ENCODE measurements around the gene ZBTB21.

Gene ZBTB21

DNA sequence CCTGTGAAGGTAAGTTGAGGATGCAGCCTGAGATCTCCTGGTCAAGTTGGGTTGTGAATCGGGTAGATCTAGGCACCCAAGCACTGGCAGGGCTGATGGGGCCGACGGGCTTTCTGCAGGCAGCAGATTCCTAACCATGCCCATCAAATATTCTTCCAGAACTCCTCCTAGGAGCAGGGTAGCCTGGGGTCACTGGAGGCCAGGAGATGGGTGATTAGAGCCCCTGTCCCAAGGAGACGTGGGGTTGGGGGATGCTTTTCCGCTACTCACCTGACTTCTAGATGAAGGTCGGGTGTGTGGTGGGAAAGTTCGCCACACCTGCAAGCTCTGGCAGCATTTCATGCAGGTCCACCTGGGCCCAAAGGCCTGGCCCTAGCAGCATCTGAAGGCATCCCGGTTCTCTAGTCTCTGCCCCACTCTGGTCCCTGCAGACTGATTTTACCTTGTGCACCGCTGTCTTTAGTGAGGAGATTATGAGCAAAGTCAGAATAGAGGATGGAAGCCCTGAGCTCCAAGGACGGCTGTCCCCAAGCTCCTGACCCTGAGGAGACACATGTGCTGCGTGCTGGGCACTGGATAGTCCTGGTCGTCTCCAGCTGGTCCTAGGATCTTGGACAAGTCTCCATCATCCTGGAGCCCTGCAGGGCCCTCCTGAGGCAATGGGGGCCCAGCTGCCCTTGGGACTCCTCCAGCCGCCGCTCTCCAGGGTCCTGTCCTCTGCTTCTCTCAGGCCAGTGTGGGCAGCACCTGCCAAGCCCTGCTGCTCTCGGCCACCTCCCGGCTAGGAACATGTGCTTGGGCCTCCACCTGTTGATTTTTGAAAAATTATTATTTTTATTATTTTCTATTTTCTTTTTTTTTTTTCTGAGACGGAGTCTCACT lies 34.5 kb downstream of the ZBTB21 start (continued):
- TF ChIP-seq, protein P1, sequence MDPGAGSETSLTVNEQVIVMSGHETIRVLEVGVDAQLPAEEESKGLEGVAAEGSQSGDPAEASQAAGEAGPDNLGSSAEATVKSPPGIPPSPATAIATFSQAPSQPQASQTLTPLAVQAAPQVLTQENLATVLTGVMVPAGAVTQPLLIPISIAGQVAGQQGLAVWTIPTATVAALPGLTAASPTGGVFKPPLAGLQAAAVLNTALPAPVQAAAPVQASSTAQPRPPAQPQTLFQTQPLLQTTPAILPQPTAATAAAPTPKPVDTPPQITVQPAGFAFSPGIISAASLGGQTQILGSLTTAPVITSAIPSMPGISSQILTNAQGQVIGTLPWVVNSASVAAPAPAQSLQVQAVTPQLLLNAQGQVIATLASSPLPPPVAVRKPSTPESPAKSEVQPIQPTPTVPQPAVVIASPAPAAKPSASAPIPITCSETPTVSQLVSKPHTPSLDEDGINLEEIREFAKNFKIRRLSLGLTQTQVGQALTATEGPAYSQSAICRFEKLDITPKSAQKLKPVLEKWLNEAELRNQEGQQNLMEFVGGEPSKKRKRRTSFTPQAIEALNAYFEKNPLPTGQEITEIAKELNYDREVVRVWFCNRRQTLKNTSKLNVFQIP (CRISPR knock-in tag; IDR thresholded peaks at IDR 0.05; ENCODE audit: borderline replicate concordance, low read depth) = no peak

DNA sequence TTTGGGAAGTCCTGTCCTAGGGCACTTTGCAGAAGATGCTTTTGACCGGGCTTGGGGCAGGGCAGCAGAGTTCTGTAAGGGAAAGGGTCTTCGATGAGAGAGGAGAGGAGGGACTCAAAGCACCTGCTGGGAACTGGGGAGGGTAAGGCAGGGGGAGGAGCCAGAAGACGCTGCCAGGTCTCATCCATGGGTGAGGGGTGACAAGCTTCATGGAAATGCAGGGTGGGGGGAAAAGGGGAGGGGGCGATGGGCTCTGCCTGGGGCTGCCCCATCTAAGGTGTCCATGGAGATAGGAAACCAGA lies 35.5 kb downstream of the ZBTB21 start:
- ATAC-seq = no peak
- TF ChIP-seq ESRRG (CRISPR knock-in tag; IDR thresholded peaks at IDR 0.05) = no peak
- no peak for TF ChIP-seq ZNF70 (CRISPR knock-in tag; IDR thresholded peaks at IDR 0.05)
- no peak for TF ChIP-seq ZFP3 (CRISPR knock-in tag; IDR thresholded peaks at IDR 0.05)
- no peak for TF ChIP-seq SNAI2 (CRISPR knock-in tag; IDR thresholded peaks at IDR 0.05)
- no peak for TF ChIP-seq ARNTL (CRISPR knock-in tag; IDR thresholded peaks at IDR 0.05; ENCODE audit: borderline replicate concordance, low read depth)
- TF ChIP-seq, protein P2, sequence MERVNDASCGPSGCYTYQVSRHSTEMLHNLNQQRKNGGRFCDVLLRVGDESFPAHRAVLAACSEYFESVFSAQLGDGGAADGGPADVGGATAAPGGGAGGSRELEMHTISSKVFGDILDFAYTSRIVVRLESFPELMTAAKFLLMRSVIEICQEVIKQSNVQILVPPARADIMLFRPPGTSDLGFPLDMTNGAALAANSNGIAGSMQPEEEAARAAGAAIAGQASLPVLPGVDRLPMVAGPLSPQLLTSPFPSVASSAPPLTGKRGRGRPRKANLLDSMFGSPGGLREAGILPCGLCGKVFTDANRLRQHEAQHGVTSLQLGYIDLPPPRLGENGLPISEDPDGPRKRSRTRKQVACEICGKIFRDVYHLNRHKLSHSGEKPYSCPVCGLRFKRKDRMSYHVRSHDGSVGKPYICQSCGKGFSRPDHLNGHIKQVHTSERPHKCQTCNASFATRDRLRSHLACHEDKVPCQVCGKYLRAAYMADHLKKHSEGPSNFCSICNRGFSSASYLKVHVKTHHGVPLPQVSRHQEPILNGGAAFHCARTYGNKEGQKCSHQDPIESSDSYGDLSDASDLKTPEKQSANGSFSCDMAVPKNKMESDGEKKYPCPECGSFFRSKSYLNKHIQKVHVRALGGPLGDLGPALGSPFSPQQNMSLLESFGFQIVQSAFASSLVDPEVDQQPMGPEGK (CRISPR knock-in tag; IDR thresholded peaks at IDR 0.05; ENCODE audit: borderline replicate concordance) = no peak

DNA sequence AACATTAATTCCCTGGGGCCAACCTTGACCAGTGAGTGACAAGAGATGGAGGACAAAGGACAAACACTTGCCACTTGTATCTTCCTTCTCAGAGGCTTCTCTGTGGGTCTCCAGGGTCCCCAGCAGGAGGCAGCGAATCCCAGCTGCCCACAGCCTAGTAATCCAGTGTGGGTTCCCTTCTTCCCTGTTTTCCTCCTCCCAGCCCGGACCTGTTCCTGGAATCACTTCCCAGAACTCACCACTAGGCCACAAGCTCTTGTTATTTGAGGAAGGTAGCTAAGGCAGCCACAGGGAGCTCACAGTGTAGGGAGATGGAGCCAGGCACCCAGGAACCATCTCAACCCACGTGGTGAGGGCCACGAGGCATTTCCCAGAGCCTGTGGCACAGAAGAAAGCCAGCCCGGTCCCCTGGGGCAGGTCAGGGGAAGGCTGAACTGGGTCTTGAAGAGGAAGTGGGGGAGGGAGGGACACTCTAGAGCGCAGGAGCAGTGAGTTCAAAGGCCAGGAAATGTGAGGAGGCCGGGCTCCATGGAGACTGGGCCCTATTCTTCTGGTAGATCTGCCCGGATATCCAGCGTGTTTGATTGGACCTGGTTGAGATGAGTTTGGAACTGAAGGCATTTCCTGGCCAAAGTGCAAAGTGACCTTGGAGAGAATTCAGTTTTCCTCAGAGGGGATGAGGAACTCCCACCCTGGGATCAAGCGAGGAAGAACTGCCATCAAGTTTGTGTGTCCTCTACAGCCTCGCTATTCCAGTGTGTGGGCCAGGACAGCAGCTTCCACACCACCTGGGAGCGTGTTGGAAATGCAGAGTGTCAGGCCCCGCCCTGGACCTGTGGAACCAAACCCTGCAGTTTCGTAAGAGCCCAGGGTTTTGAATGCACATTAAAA lies 36.1 kb downstream of the ZBTB21 start:
- ATAC-seq = peak; percentile 48

DNA sequence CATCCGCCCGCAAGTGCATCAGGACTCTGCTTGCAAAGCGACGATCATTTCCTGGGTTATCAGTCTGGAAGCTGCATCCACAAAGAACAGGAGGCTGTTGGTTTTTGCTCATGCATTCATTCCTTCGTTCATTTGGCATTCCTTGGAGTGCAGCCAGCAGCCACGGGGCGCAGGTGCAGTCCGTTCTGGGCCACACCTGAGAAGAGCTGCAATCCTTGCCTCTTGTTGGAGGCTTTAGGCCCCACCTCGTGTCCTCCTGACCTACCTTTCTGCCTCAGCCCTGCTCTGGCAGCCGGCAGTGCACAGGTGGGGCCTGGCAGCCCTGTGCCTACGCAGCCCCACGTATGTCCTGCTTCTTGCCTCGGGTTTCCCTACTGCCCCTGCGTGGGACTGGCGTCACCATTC lies 36.7 kb downstream of the ZBTB21 start:
- TF ChIP-seq ZFP30 (CRISPR knock-in tag; IDR thresholded peaks at IDR 0.05) (no peak), TCF4 (CRISPR knock-in tag; IDR thresholded peaks at IDR 0.05; ENCODE audit: borderline replicate concordance) (no peak), ZNF70 (CRISPR knock-in tag; IDR thresholded peaks at IDR 0.05) (no peak)
- TF ChIP-seq, protein P3, sequence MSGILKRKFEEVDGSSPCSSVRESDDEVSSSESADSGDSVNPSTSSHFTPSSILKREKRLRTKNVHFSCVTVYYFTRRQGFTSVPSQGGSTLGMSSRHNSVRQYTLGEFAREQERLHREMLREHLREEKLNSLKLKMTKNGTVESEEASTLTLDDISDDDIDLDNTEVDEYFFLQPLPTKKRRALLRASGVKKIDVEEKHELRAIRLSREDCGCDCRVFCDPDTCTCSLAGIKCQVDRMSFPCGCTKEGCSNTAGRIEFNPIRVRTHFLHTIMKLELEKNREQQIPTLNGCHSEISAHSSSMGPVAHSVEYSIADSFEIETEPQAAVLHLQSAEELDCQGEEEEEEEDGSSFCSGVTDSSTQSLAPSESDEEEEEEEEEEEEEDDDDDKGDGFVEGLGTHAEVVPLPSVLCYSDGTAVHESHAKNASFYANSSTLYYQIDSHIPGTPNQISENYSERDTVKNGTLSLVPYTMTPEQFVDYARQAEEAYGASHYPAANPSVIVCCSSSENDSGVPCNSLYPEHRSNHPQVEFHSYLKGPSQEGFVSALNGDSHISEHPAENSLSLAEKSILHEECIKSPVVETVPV (CRISPR knock-in tag; IDR thresholded peaks at IDR 0.05) = no peak
- no peak for ATAC-seq

More for the DNA sequence above, 36.1 kb downstream of the ZBTB21 start:
- TF ChIP-seq TCF4 (CRISPR knock-in tag; IDR thresholded peaks at IDR 0.05; ENCODE audit: borderline replicate concordance) (no peak), ARNTL (CRISPR knock-in tag; IDR thresholded peaks at IDR 0.05; ENCODE audit: borderline replicate concordance, low read depth) (no peak), OSR1 (CRISPR knock-in tag; IDR thresholded peaks at IDR 0.05) (no peak), ZNF565 (CRISPR knock-in tag; conservative IDR thresholded peaks at IDR 0.05; ENCODE audit: low read depth) (no peak)

DNA sequence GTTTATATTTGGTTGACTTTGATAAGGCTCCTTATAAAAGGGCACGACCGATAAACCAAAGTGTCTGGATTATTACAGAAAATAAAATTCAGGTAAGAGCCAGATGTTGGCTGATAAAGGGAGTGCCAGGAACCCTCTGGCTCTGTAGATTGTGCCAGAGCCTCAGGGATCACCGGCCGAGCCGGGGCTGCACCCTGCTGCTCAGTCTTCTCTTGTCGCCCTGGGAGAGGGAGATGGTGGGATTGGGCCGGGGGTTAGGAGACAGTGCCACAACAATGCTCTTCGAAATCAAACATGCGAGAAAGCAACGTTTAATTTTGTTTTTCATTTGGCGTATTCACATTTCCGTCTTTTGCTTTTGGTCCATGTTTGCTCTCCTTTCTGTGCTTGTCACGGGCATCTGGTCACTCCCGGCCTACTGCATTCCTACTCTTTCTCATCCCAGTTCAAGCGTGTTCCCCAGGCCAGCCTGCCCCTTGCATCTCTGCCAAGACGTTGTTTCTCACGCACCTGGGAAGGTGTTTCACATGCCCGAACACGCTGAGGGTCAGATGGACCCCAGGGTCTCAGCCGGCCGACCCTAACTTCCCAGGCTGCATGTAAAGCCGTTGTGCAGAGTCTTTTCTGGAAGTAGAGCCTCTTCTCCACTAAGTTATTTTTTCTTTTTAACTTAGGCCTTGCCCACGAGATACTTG lies 37.5 kb downstream of the ZBTB21 start:
- TF ChIP-seq, protein P3 (CRISPR knock-in tag; IDR thresholded peaks at IDR 0.05) = no peak
- TF ChIP-seq PPARA (CRISPR knock-in tag; IDR thresholded peaks at IDR 0.05; ENCODE audit: borderline replicate concordance) (no peak), ZC3H10 (CRISPR knock-in tag; IDR thresholded peaks at IDR 0.05) (no peak), GLIS3 (CRISPR knock-in tag; IDR thresholded peaks at IDR 0.05) (no peak)
- TF ChIP-seq, protein P4, sequence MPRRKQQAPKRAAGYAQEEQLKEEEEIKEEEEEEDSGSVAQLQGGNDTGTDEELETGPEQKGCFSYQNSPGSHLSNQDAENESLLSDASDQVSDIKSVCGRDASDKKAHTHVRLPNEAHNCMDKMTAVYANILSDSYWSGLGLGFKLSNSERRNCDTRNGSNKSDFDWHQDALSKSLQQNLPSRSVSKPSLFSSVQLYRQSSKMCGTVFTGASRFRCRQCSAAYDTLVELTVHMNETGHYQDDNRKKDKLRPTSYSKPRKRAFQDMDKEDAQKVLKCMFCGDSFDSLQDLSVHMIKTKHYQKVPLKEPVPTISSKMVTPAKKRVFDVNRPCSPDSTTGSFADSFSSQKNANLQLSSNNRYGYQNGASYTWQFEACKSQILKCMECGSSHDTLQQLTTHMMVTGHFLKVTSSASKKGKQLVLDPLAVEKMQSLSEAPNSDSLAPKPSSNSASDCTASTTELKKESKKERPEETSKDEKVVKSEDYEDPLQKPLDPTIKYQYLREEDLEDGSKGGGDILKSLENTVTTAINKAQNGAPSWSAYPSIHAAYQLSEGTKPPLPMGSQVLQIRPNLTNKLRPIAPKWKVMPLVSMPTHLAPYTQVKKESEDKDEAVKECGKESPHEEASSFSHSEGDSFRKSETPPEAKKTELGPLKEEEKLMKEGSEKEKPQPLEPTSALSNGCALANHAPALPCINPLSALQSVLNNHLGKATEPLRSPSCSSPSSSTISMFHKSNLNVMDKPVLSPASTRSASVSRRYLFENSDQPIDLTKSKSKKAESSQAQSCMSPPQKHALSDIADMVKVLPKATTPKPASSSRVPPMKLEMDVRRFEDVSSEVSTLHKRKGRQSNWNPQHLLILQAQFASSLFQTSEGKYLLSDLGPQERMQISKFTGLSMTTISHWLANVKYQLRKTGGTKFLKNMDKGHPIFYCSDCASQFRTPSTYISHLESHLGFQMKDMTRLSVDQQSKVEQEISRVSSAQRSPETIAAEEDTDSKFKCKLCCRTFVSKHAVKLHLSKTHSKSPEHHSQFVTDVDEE (CRISPR knock-in tag; IDR thresholded peaks at IDR 0.05) = no peak
- ATAC-seq = no peak
